ENCODE data around the gene SLC15A1.

SLC15A1 gene

DNA sequence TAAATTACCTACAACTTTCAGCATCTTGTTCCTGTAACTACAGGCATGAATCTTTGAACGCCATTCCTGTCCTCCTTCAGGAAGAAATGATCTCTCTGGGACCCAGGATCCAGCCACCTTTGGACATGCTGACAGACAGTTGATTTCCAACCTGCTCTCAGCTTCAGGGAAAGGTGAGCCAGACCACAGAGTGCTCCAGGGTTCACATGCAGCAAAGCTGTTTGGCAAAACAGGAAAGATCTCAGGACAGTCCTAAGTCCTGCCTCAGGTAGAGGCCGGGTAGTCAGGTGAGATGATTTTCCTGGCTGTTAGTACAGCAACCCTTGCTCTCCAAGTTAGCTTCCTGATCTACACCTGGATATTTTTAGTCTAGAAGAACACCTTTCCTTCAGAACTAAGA lies 9.1 kb downstream of the SLC15A1 start:
- DNase-seq (ENCODE audit: low read depth), result no peak
- no peak overlapping the region for H3K4me3 ChIP-seq (replicated peaks; ENCODE audit: low read depth, low read length)
- TF ChIP-seq, protein P1, sequence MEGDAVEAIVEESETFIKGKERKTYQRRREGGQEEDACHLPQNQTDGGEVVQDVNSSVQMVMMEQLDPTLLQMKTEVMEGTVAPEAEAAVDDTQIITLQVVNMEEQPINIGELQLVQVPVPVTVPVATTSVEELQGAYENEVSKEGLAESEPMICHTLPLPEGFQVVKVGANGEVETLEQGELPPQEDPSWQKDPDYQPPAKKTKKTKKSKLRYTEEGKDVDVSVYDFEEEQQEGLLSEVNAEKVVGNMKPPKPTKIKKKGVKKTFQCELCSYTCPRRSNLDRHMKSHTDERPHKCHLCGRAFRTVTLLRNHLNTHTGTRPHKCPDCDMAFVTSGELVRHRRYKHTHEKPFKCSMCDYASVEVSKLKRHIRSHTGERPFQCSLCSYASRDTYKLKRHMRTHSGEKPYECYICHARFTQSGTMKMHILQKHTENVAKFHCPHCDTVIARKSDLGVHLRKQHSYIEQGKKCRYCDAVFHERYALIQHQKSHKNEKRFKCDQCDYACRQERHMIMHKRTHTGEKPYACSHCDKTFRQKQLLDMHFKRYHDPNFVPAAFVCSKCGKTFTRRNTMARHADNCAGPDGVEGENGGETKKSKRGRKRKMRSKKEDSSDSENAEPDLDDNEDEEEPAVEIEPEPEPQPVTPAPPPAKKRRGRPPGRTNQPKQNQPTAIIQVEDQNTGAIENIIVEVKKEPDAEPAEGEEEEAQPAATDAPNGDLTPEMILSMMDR (IDR thresholded peaks at IDR 0.05; ENCODE audit: low read length, missing control alignments), result no peak

DNA sequence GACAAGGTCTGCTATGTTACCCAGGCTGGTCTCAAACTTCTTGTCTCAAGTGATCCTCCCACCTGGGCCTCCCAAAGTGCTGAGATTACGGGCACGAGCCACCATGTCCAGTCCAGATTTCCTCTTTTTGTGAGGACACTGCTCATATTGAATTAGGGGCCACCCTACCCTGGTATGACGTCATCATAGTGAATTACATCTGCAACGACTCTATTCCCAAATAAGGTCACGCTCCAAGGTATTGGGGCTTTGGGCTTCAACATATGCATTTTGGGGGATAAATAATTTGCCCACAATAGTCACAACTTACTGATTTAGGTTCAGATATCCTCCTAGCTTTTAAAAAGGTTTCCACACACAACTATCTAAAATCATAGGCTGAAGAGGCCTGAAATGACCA lies 9.5 kb downstream of the SLC15A1 start:
- no peak overlapping the region for H3K4me3 ChIP-seq (replicated peaks; ENCODE audit: low read depth, low read length)
- TF ChIP-seq, protein P1 (IDR thresholded peaks at IDR 0.05; ENCODE audit: low read length, missing control alignments), result no peak
- DNase-seq (ENCODE audit: low read depth), result no peak

DNA sequence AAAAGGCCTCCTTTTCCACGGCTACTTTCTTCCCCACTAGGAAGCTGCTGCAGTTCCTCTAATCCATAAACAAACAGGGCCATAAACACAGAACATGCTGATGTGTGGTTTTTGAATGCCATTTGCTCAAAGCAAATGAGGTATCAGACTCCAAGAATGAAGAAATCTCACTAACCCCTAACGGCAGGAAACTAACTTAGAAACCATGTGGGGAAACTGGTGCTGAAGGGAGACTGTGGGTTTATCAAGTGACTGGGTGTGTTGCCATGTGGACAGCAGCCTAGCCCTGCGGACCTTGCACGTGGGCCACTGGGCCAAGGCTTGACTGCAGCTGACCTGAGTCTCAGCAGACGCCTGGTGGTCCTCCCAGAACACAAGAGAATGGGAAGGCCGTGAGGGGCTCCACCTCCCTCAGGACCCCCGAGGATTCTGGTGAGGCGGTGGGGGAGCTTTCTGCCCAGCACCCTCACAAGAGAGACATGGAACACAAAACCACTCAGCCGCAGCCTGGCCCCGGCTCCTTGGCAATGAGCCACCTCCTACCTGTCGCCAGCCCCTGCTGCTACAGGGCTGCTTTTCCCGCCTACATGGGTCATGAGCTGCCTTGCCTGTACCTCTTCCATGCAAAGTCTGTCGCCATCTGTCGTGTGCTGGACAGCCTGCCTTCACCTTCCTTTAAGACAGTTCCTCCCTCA lies 10.6 kb downstream of the SLC15A1 start:
- H3K4me3 ChIP-seq (replicated peaks; ENCODE audit: low read depth, low read length), result no peak overlapping the region
- DNase-seq (ENCODE audit: low read depth), result no peak
- TF ChIP-seq, protein P1 (IDR thresholded peaks at IDR 0.05; ENCODE audit: low read length, missing control alignments), result no peak

DNA sequence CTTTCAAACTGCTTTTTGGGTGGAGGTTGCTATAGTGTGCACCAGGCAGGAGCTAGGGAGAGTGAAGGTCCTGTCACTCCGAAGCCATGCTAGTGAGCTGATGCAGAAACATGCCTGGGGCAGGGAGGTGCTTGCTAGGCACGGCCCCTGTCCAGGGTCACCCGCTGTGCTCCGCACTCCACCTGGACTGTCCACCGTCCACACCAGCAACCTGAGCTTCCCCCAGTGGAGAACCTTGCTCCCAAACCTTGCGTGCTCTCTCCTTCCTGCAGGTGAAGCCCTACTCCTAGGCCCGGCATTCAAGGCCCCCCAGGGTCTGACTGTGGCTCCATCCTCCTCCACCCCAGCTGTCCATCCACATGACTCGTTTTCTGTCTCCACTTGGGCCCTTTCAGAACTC lies 12.3 kb downstream of the SLC15A1 start:
- no peak for DNase-seq (ENCODE audit: low read depth)
- TF ChIP-seq, protein P1 (IDR thresholded peaks at IDR 0.05; ENCODE audit: low read length, missing control alignments), result no peak
- no peak overlapping the region for H3K4me3 ChIP-seq (replicated peaks; ENCODE audit: low read depth, low read length)

DNA sequence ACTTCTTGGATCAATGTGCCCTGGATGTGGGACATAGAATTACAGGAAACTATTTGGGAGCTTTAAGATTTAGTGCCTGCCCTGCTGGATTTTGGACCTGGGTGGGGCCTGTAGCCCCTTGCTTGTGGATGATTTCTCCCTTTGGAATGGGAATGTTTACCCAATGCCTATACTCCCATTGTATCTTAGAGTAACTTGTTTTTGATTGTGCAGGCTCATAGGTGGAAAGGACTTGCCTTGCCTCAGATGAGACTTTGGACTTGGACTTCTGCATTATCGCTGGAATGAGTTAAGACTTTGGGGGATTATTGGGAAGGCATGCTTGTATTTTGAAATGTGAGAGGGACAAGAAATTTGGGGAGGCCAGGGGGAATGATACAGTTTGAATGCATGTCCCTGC lies 13.5 kb downstream of the SLC15A1 start:
- no peak overlapping the region for H3K4me3 ChIP-seq (replicated peaks; ENCODE audit: low read depth, low read length)
- TF ChIP-seq, protein P1 (IDR thresholded peaks at IDR 0.05; ENCODE audit: low read length, missing control alignments), result no peak
- DNase-seq (ENCODE audit: low read depth), result no peak

DNA sequence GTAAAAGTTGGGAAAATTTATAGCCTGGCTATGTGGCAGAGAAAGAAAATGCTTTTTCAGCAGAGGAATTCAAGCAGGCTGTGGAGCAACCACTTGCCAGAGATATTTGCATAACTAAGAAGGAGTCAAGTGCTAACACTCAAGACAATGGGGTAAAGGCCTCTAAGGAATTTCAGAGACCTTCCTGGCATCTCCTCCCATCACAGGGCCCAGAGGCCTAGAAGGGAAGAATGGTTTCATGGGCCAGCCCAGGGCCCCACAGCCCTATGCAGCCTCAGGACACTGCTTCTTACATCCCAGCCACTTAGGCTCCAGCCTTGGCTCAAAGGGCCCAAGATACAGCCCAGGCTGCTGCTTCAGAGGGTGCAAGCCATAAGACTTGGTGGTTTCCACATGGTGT lies 14.3 kb downstream of the SLC15A1 start:
- no peak for DNase-seq (ENCODE audit: low read depth)
- H3K4me3 ChIP-seq (replicated peaks; ENCODE audit: low read depth, low read length), result no peak overlapping the region
- TF ChIP-seq, protein P1 (IDR thresholded peaks at IDR 0.05; ENCODE audit: low read length, missing control alignments), result no peak

DNA sequence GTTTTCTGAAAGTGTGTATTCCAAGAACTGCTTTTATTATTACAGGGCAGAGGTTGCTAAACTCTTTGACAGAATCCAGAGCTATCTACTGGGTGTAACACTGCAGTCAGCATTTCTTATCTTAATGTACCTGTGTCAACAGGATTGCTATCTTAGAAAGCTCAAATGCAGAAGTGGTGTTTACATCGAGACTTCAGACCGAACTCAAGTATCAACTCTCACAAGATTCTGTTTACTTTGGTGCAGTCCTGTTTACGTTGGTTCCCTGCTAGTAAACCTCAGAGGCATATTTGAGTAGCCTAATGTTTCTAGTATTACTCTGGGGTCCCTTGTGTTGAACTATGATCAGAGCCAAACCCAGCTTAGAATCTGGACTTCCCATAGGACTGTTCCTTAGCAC lies 20.5 kb downstream of the SLC15A1 start:
- TF ChIP-seq, protein P1 (IDR thresholded peaks at IDR 0.05; ENCODE audit: low read length, missing control alignments), result no peak
- no peak overlapping the region for H3K4me3 ChIP-seq (replicated peaks; ENCODE audit: low read depth, low read length)
- no peak for DNase-seq (ENCODE audit: low read depth)

All from fibroblast of pulmonary artery (primary cell).